ENCODE results near the gene PDE3B.
"Not testable (repeated sequence)": the region's sequence is repeated elsewhere in the genome, so short reads cannot be mapped to it uniquely, and the experiment has no call there.

GRCh38 chr11:14883683-14884082 lies 240.1 kb downstream of the PDE3B start:
- not testable (repeated sequence) for TF ChIP-seq POLR2AphosphoS5, CTCF (IDR thresholded peaks at IDR 0.05)

All from prostate gland (tissue), 2 donors.